ENCODE data around the gene OGN.

Gene OGN

DNA sequence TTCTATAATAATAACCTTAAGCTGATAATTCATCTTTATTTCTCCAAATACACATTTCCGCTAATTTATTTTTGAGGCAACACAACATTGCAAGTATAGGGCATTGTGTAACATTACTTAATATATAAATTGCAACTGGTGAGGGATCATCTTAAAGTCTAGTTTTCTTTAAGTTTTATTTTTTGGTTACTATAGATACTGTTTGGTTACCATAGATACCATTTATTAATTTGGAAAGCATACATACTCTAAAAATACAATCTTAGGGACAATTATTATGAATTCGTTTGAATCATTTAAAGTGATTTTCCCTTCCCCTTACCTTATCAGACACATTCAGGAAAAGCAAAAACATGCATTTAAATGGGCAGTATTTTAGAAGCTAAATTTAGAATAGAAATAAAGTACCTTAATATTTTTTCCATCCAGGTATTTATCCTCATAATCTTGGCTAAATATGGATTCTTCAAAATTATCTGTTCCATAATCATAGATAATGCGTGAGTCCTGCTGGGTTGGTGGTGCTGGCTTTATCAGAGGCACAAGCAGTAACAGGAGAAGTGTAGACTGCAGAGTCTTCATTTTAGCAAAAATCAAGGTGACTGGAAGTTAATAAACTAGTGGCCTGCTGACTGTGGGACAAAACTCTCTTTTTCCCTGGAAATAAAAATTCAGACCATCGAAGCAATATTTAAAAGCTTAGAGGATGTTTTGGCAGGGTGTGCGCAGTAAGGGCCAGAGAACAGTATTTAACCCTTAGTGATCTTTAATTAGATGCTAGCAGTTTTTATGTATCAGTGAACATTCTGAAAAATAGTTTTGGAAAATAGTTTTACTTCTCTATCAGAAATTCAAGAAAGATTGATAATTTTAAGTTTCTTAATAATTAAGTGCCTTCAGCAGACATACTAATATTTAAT lies 1.3 kb downstream of the OGN start:
- peak; percentile 14 for DNase-seq

DNA sequence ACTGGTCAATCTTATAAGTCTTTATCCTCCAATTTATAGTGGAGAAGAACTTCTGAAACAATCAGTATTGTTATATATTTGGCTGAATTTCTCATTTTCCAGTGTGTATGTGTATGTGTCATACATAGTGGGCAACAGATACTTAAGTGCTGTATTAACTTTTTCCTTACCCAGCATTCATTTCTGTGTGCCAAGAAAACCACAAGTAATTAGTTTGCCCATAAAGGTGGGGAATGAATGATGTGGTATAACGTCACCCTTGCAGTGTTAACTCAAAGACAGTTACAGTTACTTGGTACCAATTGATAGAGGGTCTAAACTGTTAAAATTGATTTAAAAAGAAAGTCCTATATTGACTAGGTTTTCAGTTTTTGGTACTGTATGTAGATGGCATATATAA lies 2.0 kb downstream of the OGN start:
- no peak for DNase-seq

DNA sequence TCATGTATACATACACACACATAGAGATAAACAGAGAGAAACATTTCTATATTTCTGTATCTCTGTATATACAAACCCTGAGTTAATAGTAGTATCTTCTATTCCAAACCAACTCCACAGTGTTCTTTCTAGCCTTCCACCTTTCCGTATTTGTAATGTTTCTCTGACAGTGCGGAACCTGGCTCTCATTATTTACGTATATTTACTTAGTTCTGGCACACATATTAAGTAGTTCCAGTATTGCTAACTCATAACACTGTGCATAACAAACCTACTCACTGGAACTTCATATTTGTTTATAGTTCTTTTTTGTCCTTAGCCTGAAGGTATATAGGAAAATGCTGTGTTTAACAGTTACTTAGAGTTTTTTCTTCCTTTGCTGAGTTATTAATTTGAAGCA lies 6.5 kb downstream of the OGN start:
- no peak for DNase-seq

DNA sequence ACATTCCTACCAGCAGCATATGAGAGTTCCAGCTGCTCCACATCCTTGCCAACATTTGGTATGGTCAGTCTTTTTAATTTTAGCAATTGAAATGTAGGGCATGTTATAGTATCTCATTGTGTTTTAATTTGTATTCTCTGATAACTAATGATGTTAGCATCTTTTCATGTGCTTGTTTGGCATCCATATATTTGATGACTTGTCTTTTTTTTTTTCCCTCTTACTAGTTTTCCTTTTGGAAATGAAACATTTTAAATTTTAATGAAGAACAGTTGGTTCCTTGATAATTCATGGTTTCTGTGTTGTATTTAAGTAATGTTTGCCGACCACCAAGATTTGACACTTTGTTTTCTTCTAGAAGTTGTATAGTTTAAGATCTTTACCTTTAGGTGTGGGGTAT lies 8.8 kb downstream of the OGN start:
- no peak for DNase-seq

DNA sequence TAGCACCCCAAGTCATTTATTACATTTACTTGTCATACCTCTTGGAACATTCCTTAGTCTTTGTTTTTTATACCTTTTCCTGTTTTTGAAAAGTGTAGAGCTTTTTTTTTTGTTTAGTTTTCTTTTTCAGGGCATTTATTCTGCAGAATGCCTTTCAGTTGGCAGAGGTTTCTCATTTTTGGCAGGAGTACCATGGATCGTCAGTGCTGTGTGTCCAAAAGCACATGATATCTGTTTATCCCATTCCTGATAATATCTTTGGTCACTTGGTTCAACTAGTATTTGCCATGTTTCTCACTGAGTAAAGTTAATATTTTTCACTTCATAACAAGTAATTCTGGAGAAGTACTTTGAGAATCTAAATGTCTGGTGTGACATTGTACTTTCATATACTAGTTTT lies 10.7 kb downstream of the OGN start:
- DNase-seq: no peak

DNA sequence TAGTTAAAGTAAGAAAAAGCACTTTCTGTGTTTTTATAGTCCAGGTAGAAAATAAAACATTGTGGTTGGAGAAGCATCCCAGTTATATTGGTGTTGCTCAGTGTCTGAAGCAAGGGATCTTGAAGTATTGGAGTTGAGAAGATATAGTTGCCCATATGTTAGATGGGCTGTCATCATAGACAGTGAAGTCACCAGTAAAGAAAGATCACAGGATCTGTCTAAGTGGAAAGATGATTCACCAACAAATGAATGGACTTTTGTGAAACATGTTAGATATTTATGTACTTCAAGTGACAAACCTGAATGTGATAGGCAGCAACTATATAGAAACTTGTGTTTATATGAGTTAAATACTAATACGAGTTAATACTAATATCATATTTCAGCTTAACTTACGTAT lies 11.7 kb downstream of the OGN start:
- DNase-seq: no peak

DNA sequence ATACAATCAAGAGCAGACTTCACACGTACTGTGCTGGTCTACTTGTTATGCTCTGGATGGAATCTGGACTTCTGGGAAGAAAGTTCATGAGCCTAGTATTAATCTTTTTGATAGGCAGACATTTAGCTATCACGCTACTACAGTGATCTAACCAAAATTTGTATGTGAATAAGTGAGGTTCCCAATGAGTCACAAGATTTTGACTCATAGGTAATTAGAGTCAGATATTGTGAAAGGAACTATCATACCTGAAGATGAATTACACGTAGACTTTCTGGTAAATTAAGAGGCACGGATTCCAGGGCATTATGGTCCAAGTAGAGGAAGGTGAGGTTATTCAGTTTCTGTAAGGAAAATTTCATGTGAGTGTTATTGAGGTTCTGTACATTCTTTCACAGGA lies 18.4 kb downstream of the OGN start:
- DNase-seq: no peak

DNA sequence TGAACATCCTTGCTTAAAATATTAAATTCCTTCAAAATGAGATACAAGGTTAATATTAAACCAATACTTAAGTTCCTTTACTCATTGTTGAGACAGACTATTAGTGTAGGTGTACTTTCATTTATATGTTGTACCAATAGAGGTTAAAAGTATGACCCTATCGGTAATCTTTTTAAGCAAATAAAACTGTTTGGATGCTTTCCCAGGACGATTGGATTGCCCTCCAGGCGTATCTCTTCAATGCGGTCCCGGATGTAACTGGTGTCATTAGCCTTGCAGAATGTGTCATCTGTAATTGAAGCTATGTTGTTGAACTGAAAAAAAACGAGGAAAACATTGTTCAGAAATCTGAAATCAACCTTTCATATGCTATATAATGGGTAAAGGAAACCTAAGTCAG lies 18.9 kb downstream of the OGN start:
- DNase-seq: no peak

DNA sequence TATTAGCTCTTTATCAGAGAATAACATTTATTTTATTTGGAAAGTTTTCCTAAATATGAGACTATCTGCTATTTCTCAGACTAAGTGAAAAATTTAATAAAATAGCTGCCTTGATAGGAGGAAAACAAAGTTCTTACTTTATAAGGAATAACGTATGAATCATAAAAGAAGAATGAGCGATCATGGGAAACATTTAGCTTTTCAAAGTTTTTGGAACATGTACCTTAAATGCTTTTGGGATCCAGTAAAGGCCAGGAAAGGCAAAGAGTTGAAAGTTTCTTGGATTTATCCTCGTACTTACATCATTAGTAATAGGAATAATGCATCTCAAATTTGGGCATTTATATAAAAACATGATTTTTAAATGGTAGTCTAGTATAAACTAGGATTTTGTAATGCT lies 19.4 kb downstream of the OGN start:
- DNase-seq: no peak

DNA sequence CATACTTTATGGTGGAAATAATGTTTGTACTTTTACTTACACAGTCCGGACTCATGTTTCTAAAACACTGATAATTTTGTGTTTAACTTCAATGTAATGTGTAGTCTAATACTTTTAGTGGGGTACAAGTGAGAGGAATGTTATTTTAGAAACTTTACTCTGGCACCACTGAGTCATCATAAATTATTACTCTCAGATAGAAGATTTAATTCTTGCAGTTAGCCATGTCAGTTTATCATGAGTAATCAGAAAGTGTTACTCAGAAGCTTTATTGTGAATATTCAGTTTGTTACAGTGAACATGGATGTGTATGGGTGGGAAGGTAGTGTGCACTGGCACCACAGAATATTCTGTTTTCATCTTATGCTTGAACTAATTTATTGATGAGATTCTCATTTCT lies 20.0 kb downstream of the OGN start:
- DNase-seq: no peak

DNA sequence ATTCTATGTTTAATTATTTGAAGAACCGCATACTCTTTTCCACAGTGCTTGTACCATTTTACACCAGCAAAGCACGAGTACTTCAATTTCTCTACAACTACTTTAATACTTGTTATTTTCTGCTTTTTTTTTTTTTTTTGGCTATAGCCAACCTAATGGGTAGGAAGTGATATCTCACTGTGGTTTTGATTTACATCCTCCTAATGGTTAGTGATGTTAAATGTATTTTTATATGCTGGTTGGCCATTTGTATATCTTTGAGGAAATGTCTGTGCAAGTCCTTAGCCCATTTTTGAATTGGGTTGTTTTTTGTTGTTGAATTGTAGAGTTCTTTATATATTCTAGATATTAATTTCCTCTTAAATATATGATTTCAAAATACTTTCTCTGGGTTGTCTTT lies 22.6 kb downstream of the OGN start:
- DNase-seq: no peak

DNA sequence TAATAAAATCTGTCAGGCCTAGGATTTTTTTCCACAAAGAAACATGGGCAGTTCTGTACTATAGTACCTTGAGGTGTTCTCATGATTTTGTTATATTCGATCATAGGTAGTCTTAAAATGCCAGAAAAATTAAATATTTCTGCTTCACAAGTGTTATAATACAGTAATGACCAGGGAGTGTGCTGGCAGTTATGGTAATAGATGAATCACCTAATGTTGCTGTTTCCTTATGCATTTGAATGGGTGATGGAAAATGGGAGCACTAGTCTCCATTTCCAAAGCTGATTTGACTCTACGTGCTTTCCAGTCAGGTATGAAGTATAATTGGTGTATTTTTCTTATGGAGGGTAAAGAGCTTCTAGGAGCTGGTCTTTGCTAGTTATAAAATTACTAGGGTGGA lies 23.8 kb downstream of the OGN start:
- no peak for DNase-seq

DNA sequence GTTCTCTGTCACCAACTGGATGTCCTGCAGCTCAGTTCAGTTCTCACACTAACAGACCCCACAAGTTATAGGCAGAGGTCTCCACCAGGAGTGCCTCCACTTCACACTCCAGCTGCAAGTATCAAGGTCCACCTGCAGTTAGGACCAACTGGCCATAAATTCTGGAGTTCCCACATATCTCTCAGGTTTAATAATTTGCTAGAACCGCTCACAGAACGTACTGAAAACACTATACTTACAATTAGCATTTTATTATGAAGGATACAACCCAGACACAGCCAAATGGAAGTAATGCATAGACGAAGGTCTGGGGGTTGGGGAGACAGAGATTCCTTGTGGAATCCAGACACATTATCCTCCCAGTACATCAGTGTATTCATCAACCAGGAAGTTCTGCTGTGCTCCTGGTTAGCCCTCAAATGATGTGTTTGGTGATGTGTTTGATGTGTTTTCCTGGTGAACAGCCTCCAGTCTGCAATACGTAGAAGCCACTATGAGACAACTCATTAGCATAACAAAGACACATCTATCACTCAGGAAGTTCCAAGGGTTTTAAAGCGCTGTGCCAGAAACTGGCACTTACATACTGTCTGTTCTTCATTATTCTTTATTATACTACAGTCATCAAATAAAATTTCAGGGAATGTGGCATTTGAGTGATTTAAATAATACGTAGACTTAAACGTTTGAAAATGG lies 25.4 kb downstream of the OGN start:
- DNase-seq: peak; percentile 84

DNA sequence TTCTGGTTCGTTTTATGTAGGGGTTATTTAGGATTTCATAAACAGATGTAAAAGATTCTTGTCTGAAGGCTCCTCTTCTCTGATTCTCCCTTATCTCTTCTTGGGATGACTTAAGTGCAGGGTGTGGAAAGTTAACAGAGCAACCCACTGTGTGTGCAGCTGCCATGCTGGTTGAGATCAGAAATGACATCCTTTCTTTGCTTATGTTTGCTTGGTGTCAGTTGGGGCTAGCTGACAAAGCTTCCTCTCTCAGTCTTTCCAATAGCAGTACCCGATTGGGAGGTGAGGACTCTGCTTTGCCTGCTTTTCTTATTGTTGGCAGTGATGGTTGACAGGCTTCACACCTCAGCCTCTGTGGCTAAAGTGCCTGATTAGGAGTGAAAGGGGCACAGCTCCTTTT lies 26.5 kb downstream of the OGN start:
- DNase-seq: peak; percentile 87

DNA sequence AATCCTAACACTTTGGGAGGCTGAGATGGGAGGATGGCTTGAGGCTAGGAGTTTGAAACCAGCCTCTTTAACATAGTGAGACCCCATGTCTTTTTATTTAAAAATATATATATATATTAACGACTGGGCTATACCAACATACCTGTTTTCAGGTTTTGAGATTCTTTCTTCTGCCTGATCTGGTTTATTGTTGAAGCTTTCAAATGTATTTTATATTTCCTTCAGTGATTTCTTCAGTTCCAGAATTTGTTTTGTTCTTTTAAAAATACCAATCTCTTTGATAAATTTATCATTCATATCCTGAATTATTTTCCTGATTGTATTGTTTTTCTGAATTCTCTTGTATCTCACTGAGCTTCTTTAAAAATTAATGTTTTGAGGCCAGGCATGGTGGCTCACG lies 31.2 kb downstream of the OGN start:
- DNase-seq: no peak

DNA sequence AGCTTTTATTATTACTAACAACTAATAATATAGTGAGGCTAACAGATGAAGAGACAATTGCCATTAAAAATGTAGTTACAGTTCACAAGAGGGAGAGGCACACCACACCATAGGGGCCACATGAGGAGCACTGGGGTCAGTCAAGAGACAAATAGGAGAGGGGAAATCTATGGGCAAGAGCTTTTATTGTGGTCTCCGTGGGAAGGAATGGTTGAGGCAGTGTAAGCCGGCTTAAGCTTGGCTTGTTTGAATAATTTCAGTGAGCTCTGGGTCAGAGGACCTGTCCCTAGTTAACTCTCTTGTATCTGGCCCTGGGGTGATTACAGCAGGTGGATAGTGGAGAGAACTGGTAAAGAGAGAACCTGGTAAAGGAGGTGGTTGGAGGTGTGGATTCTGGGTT lies 35.3 kb downstream of the OGN start:
- no peak for DNase-seq

DNA sequence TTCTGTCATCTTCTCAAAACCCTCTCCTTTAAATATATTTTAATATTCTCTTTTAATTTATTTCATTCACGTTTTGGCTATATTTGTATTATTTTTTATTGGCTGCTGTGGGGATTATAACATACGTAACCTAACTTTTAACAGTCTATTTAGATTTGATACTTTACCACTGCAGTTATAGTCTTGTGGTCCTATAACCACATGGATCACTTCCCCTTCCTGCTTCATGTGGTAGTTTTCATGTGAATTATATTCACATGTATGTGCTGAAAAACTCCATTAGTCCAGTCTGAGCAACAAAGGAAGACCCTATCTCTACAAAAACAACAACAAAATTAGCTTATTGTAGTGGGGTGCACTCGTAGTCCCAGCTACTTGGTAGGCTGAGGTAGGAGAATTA lies 44.3 kb downstream of the OGN start:
- DNase-seq: no peak

DNA sequence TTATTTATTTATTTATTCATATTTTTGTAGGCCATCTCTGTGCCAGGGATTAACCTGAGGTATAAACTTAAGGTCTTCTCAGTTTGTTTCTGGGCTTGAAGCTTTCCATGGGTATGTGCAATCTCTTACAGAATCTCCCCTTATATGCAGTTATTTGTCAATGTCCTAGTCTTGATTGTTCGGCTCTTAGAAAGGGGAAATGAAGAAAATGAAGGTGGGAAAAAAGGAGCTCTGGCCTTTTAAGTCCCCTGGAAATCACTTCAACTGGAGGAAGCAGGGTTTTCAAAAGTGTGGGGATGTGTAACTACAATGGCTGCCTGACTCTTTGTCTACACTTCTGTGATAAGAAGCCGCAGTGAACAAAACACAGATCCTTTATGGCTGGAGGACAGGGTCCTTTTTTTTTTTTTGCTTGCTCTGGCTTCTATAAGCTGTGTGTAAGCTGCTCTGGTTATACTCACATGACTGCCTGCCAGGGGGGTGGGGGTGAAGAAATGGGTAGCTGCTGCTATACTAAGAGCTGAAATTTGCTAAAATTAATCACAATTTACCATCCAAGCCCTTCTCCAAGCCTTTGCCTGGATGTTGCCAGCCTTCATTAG lies 44.9 kb downstream of the OGN start:
- DNase-seq: no peak

DNA sequence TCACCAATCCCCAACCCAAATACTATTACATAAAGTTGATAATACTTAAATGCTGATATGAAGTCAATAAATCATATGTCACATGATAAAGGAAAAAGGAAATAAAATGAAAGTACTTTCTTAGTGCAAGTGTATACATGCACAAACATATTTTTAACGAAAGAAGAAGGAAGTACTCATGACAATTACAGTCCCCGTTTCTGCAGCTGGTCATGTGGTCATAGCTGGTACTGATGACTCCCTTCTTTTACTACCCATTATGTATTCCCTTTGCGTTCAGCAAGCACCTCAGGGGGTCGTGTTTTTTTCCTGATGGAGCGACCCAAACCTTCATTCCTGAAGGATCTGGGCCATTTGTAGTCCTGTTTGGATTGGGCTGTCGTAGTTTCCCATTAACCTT lies 51.3 kb downstream of the OGN start:
- no peak for DNase-seq

DNA sequence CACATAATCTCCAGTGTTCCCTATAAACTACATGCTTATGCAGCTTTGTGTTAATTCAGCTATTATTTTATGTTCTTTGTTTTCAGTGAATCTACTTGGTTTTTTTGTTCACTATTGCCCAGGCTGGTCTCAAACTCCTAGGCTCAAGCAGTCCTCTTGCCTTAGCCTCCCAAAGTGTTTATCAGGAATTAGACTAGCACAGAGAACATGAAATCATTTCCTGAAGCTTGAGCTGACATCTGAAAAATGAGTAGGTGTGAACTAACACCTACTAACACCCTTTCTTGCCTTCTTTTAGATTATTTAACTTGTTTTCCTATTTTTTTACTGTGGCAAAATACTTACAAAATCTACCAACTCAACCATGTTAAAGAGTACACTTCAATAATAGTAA lies 53.6 kb downstream of the OGN start:
- no peak for DNase-seq

DNA sequence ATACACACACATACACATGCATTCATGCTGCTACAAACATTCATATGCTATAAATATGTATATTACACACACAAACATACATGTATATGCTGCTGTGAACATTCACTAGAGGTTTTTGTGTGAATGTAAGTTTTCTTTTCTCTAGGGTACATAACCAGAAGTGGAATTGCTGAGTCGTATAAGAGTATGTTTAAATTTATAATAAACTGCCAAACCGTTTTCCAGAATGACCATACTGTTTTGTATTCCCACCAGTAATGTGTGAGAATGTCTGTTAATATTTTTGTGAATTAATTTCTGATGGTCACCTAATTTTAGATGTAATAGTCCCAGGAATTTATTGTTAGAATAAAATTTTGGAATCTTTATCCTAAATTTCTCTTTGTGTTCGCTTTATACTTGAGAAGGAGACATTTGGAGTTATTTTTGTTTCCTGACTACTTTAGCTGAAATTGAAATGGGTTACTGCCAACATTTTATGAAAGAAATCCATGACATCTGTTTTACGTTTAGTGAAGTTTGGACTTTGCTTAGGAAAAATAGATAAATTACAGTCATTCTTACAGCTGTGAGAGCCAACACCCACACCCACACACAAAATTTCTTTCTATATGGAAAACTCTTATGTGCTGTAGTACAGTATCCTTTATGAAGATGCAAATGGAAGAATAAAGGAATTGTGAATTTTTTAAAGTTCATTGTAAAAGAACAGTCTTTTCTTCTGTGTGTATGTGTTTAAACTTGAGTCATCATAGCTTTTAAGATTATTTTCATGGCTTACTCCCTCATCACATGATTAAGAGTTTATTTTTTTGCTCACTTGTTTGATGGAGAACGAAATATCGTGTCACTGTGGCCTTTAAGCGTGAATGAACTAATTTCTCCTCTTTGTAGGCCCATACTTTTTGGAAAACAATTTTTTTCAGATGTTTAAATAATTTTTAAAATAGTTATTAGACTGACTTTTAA lies 54.3 kb downstream of the OGN start:
- no peak for DNase-seq

DNA sequence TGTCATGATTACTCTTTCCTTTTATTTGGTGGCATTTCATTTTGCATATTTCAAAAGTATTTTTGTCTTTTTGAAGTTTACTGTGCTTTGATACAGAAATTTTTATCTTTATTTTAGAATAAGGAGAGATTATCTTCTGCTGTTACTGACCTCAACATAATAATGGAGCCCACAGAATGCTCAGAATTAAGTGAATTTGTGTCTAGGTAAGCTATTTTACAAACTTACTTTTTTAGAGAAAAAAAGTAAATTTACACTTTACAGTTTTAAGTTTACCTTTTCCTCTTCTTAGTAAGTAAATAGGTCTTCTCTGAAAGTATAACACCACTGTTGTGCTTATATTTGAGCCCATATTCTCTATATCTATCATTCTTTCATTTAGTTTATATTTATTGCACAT lies 58.8 kb downstream of the OGN start:
- no peak for DNase-seq
